Daoy (cell line): ENCODE measurements around the gene CCDC17. TPM values are rescaled to one million over a fixed set of nuclear protein-coding genes. Genes with fewer than 3 reads are reported as not detected.

Experiments
- DNase-seq: peaks from one replicate; pipeline ENCODE4 v3.0.0-alpha.2; 2015; ENCODE audit warnings: low read depth
- total RNA-seq: library from RNA; depleted of rRNA; stranded (reverse); fragments of >200 nt; shearing (Covaris generic); gene quantifications from 2 replicates; pipeline ENCODE4 v1.2.3, GENCODE V29; 2014; rRNA removed

Gene CCDC17
- total RNA-seq, 1 experiment from 2014 or later = 1.2 TPM

DNA sequence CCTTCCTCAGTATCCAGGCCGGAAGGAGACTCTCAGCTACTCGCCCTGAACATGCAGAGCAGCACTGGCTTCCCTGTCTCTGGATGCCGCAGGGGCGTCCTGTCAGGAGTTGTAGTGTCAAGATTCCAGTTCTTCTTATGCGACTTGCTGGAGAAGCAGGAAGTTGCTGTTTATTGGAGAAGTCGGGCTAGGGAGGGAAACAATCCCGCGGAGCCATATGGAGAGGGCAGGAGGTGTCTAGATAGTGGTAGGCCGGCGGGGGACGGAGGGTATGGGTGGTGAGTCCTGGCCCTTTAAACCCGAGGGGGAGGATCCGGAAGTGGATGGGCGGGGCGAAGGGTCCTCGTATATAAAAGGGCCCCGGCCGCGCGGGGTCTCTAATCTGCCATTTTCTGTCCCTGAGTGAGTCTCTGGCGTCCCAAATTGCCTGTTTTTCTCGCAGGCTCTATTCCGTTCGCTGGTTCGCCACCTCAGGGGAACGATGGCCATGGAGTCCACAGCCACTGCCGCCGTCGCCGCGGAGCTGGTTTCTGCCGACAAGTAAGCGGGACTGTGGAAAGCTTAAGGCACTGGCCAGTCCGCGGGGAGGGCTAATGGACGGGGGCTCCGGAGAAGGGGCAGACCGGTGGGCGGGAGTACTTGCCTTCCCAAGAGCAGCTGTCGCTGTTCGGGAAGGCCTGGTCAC, 40.0 kb downstream of the CCDC17 start, which contains the start of gene NASP:
TSS of gene NASP (plus strand) at position 376 of the 685 bp plus-strand sequence. CDS start at position 482, 106 bp downstream.
- peak; percentile 85 for DNase-seq

DNA sequence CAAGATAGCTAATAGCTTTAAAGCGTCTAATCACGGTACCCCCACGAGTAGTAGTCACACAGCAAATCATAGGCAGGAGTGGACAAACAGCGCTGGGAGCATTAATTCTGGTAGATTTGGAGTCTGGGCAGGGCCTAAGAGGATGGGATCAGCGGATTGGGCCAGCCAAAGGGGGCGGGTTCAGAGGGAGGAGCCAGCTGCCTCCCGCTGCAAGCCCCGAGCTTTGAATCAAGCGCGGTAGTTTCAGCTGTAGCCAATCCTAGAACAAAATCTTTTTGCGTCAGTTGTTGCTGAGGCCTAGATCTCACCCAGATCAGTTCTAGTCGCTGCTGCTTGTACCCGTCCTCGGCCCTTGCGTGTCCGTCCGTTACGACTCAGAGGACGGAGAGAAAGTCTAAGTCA, 40.6 kb downstream of the CCDC17 start:
- DNase-seq = peak; percentile 98

DNA sequence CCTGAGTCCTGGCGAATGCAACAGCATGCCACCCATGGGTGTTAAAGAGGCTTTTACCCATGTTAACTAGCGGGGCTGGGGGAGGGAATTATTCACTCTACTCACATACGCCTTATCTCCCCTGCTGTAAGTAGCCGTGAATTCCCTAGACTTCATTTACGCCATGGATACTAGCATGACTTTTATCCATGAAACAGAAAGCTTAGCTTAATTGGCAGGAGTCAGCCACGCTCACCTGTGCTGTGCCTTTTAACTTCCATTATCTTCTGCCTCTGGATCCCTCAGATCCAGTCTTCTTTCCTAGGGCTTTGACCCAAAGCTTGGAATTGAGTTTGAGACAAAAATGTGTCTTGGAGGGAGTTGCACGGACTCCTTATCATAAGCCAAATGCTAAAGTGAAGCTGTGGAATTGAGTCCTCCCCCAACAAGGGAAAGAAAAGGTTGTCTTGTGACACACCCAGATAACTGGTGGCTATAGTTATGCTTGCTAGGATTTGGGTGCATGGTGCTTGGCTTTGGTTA, 49.7 kb downstream of the CCDC17 start:
- no peak for DNase-seq

DNA sequence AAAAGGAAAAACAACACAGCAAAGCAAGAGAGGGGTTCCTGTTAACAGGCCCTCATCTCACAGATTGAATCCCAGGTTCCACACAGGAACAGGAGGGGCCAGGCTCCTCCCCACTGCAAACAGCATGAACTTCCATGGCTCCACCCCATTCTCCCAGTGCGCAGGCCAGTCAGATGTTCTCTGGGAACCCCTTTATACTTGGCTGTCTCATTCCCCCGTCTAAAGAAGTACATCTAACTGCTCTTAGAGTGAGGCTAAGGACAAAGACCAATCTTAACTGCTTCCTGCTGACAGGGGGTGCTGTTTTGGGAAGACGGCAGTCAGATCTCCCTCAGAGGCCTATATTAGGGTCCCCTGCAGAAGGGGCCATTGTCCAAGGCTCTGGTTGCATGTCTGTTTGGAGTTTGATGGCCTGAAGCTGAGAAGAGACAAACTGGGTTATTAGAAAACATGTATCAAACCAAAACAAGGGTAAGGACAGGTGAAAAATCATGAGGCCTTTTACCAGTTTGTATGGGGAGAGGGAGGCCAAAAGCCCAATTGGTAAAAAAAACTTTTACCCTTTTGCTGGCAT, 50.5 kb downstream of the CCDC17 start:
- no peak for DNase-seq

DNA sequence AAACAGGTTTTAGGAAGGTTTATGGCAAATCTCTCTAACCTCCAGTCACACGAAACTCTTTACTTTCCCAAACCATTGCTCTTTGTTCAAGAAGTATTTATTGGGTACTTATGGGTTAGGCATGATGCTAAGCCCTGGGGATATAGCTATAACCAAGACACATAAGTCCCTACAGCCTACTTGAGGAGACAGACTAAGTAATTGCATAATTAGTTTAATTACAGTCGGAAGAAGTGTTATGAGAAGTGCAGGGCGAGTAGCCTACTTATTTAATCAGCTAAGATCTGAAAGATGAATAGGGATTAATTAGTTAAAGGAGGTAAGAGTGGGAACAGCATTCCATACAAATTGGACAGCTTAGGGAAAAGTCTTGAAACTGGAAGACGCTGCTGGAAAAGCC, 53.2 kb downstream of the CCDC17 start:
- DNase-seq = no peak

Other genes with a start within 250 kb of the CCDC17 start
- 0.45 and 0.91 TPM in 2 replicates for gene TESK2, start 132.9 kb downstream of the CCDC17 start, total RNA-seq
- gene CCDC163, start 124.0 kb downstream of the CCDC17 start, total RNA-seq = 1.9 and 3.0 TPM in 2 replicates
- gene MMACHC, start 123.8 kb downstream of the CCDC17 start, total RNA-seq = 10.7 and 19.7 TPM in 2 replicates
- gene PRDX1, start 102.2 kb downstream of the CCDC17 start, total RNA-seq = 791 and 852 TPM in 2 replicates
- gene AKR1A1, start 73.2 kb downstream of the CCDC17 start, total RNA-seq = 124 and 150 TPM in 2 replicates
- 145 and 155 TPM in 2 replicates for gene NASP, start 40.0 kb downstream of the CCDC17 start, total RNA-seq
- gene GPBP1L1, start 62.5 kb upstream of the CCDC17 start, total RNA-seq = 112 and 117 TPM in 2 replicates
- gene TMEM69, start 64.1 kb upstream of the CCDC17 start, total RNA-seq = 38.1 and 47.9 TPM in 2 replicates
- 9.0 and 9.7 TPM in 2 replicates for gene IPP, start 126.6 kb upstream of the CCDC17 start, total RNA-seq
- 10.7 and 17.1 TPM in 2 replicates for gene MAST2, start 179.6 kb upstream of the CCDC17 start, total RNA-seq